Mesenchymal stem cell (in vitro differentiated cells and primary cell): ENCODE results near the gene KCTD2. TPM values are rescaled to one million over a fixed set of nuclear protein-coding genes. Genes with fewer than 3 reads are reported as not detected.

Source experiments
- DNase-seq: peaks from one replicate; pipeline ENCODE4 v3.0.0-alpha.2; 2013
- H2AFZ ChIP-seq: one replicate; pipeline ENCODE4 v1.6.1; 2013; ENCODE audit warnings: low read depth, mild to moderate bottlenecking, control low read depth, inconsistent platforms, low read length, moderate library complexity
- H2AK5ac ChIP-seq: 2 replicates; pipeline ENCODE4 v1.6.1; 2013; ENCODE audit warnings: low read length, moderate library complexity, mild to moderate bottlenecking, inconsistent platforms; ENCODE audit not compliant: severe bottlenecking
- H2BK120ac ChIP-seq: one replicate; pipeline ENCODE4 v1.6.1; 2013; ENCODE audit warnings: low read depth, mild to moderate bottlenecking, inconsistent platforms, low read length, moderate library complexity
- H2BK12ac ChIP-seq, 2 experiments: one replicate each; pipeline ENCODE4 v1.6.1; 2013; ENCODE audit warnings: inconsistent platforms in 2 of 2, low read length in 2 of 2, mild to moderate bottlenecking in 2 of 2, moderate library complexity in 2 of 2, control low read depth in 1 of 2
- H2BK15ac ChIP-seq: one replicate; pipeline ENCODE4 v1.6.1; 2013; ENCODE audit warnings: mild to moderate bottlenecking, low read depth, inconsistent platforms; ENCODE audit not compliant: poor library complexity, severe bottlenecking
- H2BK5ac ChIP-seq: 2 replicates; pipeline ENCODE4 v1.6.1; 2013; ENCODE audit warnings: low read depth, mild to moderate bottlenecking, low read length, control low read depth, inconsistent platforms; ENCODE audit not compliant: poor library complexity, severe bottlenecking
- H3K14ac ChIP-seq, 2 experiments: one replicate each; pipeline ENCODE4 v1.6.1; 2013; ENCODE audit warnings: inconsistent platforms in 2 of 2, low read length in 2 of 2, control low read depth in 1 of 2, mild to moderate bottlenecking in 1 of 2, moderate library complexity in 1 of 2
- H3K18ac ChIP-seq, 2 experiments: one replicate each; pipeline ENCODE4 v1.6.1; 2013; ENCODE audit warnings: inconsistent platforms in 2 of 2, low read length in 2 of 2, control low read depth in 1 of 2, low read depth in 1 of 2, mild to moderate bottlenecking in 1 of 2
- H3K23ac ChIP-seq, 2 experiments: one replicate each; pipeline ENCODE4 v1.6.1; 2013; ENCODE audit warnings: inconsistent platforms in 2 of 2, low read length in 2 of 2, mild to moderate bottlenecking in 2 of 2, moderate library complexity in 2 of 2, control low read depth in 1 of 2
- H3K27ac ChIP-seq: 2 replicates; pipeline ENCODE4 v1.5.1; 2013; ENCODE audit warnings: mild to moderate bottlenecking, moderate library complexity, low read length, control low read depth, inconsistent platforms; ENCODE audit not compliant: poor library complexity, severe bottlenecking
- H3K27me3 ChIP-seq, 2 experiments: 2 replicates each; pipeline versions ENCODE4 v1.6.1 to v1.7.0; 2013; ENCODE audit warnings: low read length in 2 of 2, mild to moderate bottlenecking in 2 of 2, moderate library complexity in 2 of 2, control low read depth in 1 of 2, inconsistent platforms in 1 of 2; ENCODE audit not compliant: control insufficient read depth in 1 of 2, insufficient read depth in 1 of 2
- H3K36me3 ChIP-seq, 2 experiments: 2 replicates each; pipeline versions ENCODE4 v1.6.1 to v1.7.0; 2013; ENCODE audit warnings: low read length in 2 of 2, control low read depth in 1 of 2, inconsistent platforms in 1 of 2, low read depth in 1 of 2, mild to moderate bottlenecking in 1 of 2; ENCODE audit not compliant: insufficient read depth in 2 of 2, control insufficient read depth in 1 of 2
- H3K4ac ChIP-seq, 2 experiments: one replicate each; pipeline ENCODE4 v1.6.1; 2013; ENCODE audit warnings: inconsistent platforms in 2 of 2, low read length in 2 of 2, mild to moderate bottlenecking in 2 of 2, moderate library complexity in 2 of 2, control low read depth in 1 of 2, low read depth in 1 of 2
- H3K4me1 ChIP-seq: 2 replicates; pipeline ENCODE4 v1.6.1; 2013; ENCODE audit warnings: low read depth, low read length, control low read depth; ENCODE audit not compliant: control insufficient read depth, insufficient read depth
- H3K4me2 ChIP-seq: 2 replicates; pipeline ENCODE4 v1.6.1; 2013; ENCODE audit warnings: low read length, mild to moderate bottlenecking, inconsistent platforms; ENCODE audit not compliant: poor library complexity, severe bottlenecking
- H3K4me3 ChIP-seq, 2 experiments: 2 replicates each; pipeline versions ENCODE4 v1.5.1 to v1.7.0; 2013; ENCODE audit warnings: low read length in 2 of 2, mild to moderate bottlenecking in 2 of 2, control low read depth in 1 of 2, low read depth in 1 of 2; ENCODE audit not compliant: insufficient read depth in 1 of 2
- H3K79me1 ChIP-seq: replicated peaks from 2 replicates; pipeline ENCODE4 v1.6.1; 2013; ENCODE audit warnings: mild to moderate bottlenecking, control low read depth, low read length, inconsistent platforms; ENCODE audit not compliant: poor library complexity, severe bottlenecking
- H3K9ac ChIP-seq: 2 replicates; pipeline ENCODE4 v1.7.0; 2013; ENCODE audit warnings: mild to moderate bottlenecking, low read length, moderate library complexity
- H3K9me3 ChIP-seq: 2 replicates; pipeline ENCODE4 v1.7.0; 2013; ENCODE audit warnings: mild to moderate bottlenecking, low read length; ENCODE audit not compliant: control insufficient read depth
- H4K8ac ChIP-seq: one replicate; pipeline ENCODE4 v1.6.1; 2013; ENCODE audit warnings: inconsistent platforms, mild to moderate bottlenecking, low read length, moderate library complexity
- H4K91ac ChIP-seq: one replicate; pipeline ENCODE4 v1.6.1; 2013; ENCODE audit warnings: mild to moderate bottlenecking, low read length, inconsistent platforms
- WGBS: methylation state at CpG from one replicate; pipeline ENCODE4 v1.1.7; 2013; ENCODE audit warnings: mixed read lengths; 5-methylcytosine and 5-hydroxymethylcytosine counted together
- small RNA-seq: library from polyadenylated mRNA; stranded (forward); fragments of <200 nt; extraction: miRNeasy Mini kit (QIAGEN cat#:217004); gene quantifications from one replicate; pipeline ENCODE3, GENCODE V24; 2013; ENCODE audit warnings: low read depth

Gene KCTD2

GRCh38 chr17:75113798-75114551 lies 67.0 kb downstream of the KCTD2 start:
- peak overlapping the region; percentile 33 for H3K4me2 ChIP-seq
- H2AFZ ChIP-seq: no peak overlapping the region
- no peak overlapping the region for H2AK5ac ChIP-seq
- H3K27me3 ChIP-seq: no peaks in the 10 kb centered on the region
- no peaks in the 10 kb centered on the region for H3K9me3 ChIP-seq
- H3K14ac ChIP-seq: no peak overlapping the region
- no peak overlapping the region for H2BK12ac ChIP-seq
- no peak overlapping the region for H2BK5ac ChIP-seq
- H3K9ac ChIP-seq: peak overlapping the region; percentile 85
- H2BK15ac ChIP-seq: no peak overlapping the region
- peak overlapping the region in 1 of 2 experiments; percentile 23 for H3K23ac ChIP-seq
- 32% methylated on average over 21 of the region's 22 CpGs for WGBS
- H3K27ac ChIP-seq: no peak overlapping the region
- peak overlapping the region in 1 of 2 experiments; percentile 85 for H3K4me3 ChIP-seq
- DNase-seq: peak; percentile 86
- peaks cover 26% of the 10 kb centered on the region for H3K79me1 ChIP-seq
- no peak overlapping the region for H2BK120ac ChIP-seq
- peaks cover 23% of the 10 kb centered on the region for H3K4me1 ChIP-seq
- no peak overlapping the region for H4K91ac ChIP-seq
- H3K36me3 ChIP-seq: peaks cover 4 to 23% of the 10 kb centered on the region in 2 experiments
- H3K18ac ChIP-seq: peak overlapping the region; percentile 52 to 64
- H3K4ac ChIP-seq: peak overlapping the region in 1 of 2 experiments; percentile 57
- H4K8ac ChIP-seq: peak overlapping the region; percentile 83

- Histone ChIP-seq H2AFZ (no peak overlapping the region), H3K4ac (peak overlapping the region in 1 of 2 experiments; percentile 57), H3K4me2 (peak overlapping the region; percentile 33), H3K79me1 (peaks cover 27% of the 10 kb centered on the region), H3K14ac (no peak overlapping the region), H3K18ac (peak overlapping the region; percentile 52 to 64), H2BK120ac (no peak overlapping the region), H3K9me3 (no peaks in the 10 kb centered on the region), H3K4me3 (peak overlapping the region in 1 of 2 experiments; percentile 85), H3K27ac (no peak overlapping the region), H2BK5ac (no peak overlapping the region), H3K23ac (no peak overlapping the region), H3K9ac (peak overlapping the region; percentile 85), H4K8ac (peak overlapping the region; percentile 83), H2BK15ac (no peak overlapping the region), H2BK12ac (no peak overlapping the region), H2AK5ac (no peak overlapping the region), H4K91ac (no peak overlapping the region), H3K27me3 (no peaks in the 10 kb centered on the region), H3K36me3 (peaks cover 4 to 26% of the 10 kb centered on the region in 2 experiments), H3K4me1 (peaks cover 16% of the 10 kb centered on the region)
- DNase-seq: no peak
- WGBS: 95% methylated on average over 14 of the region's 19 CpGs
Observed at GRCh38 chr17:75114552-75115314, 67.7 kb downstream of the KCTD2 start.

Small RNA genes within 50 kb of the gene (small RNA-seq; reads per million reads assigned to genes)
- not detected for gene AC111186.1
- not detected for gene RF00019
- gene RN7SL573P: not detected
- gene RNU6-362P: not detected
